Type B pancreatic cell (in vitro differentiated cells): ENCODE measurements around the gene CMAS. TPM values are rescaled to one million over a fixed set of nuclear protein-coding genes. Genes with fewer than 3 reads are reported as not detected.

Experiments used
- DNase-seq: peaks from one replicate; pipeline ENCODE4 v3.0.0; 2021; ENCODE audit warnings: mixed read lengths; ENCODE audit not compliant: unreplicated experiment; ENCODE audit errors: extremely low spot score
- H3K27ac Mint-ChIP-seq: 2 replicates; pipeline ENCODE4 v1.8.0; 2021; ENCODE audit warnings: mild to moderate bottlenecking, mixed read lengths
- H3K27me3 Mint-ChIP-seq: 2 replicates; pipeline ENCODE4 v1.8.0; 2021; ENCODE audit warnings: mixed read lengths
- H3K36me3 Mint-ChIP-seq: 2 replicates; pipeline ENCODE4 v1.8.0; 2021; ENCODE audit warnings: mixed read lengths
- H3K4me1 Mint-ChIP-seq: one replicate; pipeline ENCODE4 v1.8.0; 2021; ENCODE audit warnings: mixed read lengths; ENCODE audit not compliant: unreplicated experiment
- H3K4me3 Mint-ChIP-seq: 2 replicates; pipeline ENCODE4 v1.8.0; 2021; ENCODE audit warnings: mild to moderate bottlenecking, mixed read lengths
- H3K9me3 Mint-ChIP-seq: 2 replicates; pipeline ENCODE4 v1.8.0; 2021; ENCODE audit warnings: mixed read lengths
- total RNA-seq: library from RNA; stranded (reverse); gene quantifications from 2 replicates; pipeline ENCODE4 v1.2.1, GENCODE V29; 2021; ENCODE audit warnings: low replicate concordance
- TF ChIP-seq, protein P1 (sequence below): fragments of 200-600 bp; sonication (generic); conservative IDR thresholded peaks from 2 replicates; pipeline ENCODE4 v1.5.0; 2021; ENCODE audit warnings: antibody characterized with exemption, mild to moderate bottlenecking

CMAS gene
- total RNA-seq, 1 donor from 2014 or later = 33.3 TPM

GRCh38 chr12:22039361-22039760 lies 6.7 kb upstream of the CMAS start:
- Mint-ChIP-seq H3K9me3 (no peaks in the 10 kb centered on the region), H3K36me3 (no peaks in the 10 kb centered on the region), H3K27ac (no peak overlapping the region), H3K4me3 (no peak overlapping the region), H3K4me1 (no peaks in the 10 kb centered on the region), H3K27me3 (peaks cover 9% of the 10 kb centered on the region)
- no peak for DNase-seq
- TF ChIP-seq, protein P1, sequence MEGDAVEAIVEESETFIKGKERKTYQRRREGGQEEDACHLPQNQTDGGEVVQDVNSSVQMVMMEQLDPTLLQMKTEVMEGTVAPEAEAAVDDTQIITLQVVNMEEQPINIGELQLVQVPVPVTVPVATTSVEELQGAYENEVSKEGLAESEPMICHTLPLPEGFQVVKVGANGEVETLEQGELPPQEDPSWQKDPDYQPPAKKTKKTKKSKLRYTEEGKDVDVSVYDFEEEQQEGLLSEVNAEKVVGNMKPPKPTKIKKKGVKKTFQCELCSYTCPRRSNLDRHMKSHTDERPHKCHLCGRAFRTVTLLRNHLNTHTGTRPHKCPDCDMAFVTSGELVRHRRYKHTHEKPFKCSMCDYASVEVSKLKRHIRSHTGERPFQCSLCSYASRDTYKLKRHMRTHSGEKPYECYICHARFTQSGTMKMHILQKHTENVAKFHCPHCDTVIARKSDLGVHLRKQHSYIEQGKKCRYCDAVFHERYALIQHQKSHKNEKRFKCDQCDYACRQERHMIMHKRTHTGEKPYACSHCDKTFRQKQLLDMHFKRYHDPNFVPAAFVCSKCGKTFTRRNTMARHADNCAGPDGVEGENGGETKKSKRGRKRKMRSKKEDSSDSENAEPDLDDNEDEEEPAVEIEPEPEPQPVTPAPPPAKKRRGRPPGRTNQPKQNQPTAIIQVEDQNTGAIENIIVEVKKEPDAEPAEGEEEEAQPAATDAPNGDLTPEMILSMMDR = no peak

- peaks cover 9% of the 10 kb centered on the region for H3K27me3 Mint-ChIP-seq
- no peaks in the 10 kb centered on the region for H3K4me1 Mint-ChIP-seq
- no peaks in the 10 kb centered on the region for H3K9me3 Mint-ChIP-seq
- no peak for DNase-seq
- TF ChIP-seq, protein P1 = no peak
- H3K36me3 Mint-ChIP-seq = no peaks in the 10 kb centered on the region
- no peak overlapping the region for H3K4me3 Mint-ChIP-seq
- no peak overlapping the region for H3K27ac Mint-ChIP-seq
These were observed 2.9 kb upstream of the CMAS start for GRCh38 chr12:22042976-22043669.

- Mint-ChIP-seq H3K4me1 (no peaks in the 10 kb centered on the region), H3K9me3 (no peaks in the 10 kb centered on the region), H3K27ac (no peak overlapping the region), H3K4me3 (peak overlapping the region; percentile 21), H3K36me3 (peaks cover 2% of the 10 kb centered on the region), H3K27me3 (peaks cover 9% of the 10 kb centered on the region)
- TF ChIP-seq, protein P1 = no peak
- DNase-seq = no peak
These were observed 2.1 kb upstream of the CMAS start for GRCh38 chr12:22043943-22044342.

DNA sequence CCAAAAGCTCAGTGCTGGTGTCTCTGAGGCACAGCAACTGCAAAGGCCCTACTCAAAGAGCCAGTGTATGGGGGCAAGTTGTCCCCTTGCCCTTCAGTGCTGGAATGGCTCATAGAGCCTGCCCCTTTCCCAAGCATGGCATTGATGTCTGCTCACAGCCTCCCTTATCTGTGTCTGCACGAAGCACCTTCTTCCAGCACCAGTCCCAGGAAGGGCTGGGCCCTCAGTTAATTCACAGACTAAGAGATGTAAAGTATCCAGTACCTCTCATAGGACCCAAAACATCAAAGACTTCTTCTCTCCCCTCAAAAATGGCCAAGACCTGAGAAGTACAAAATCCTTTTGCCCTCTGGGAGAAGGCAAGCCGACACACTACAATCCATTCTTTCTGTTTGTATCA lies 1.6 kb upstream of the CMAS start:
- Mint-ChIP-seq H3K36me3 (peaks cover 6% of the 10 kb centered on the region), H3K27me3 (peaks cover 9% of the 10 kb centered on the region), H3K9me3 (no peaks in the 10 kb centered on the region), H3K27ac (no peak overlapping the region), H3K4me1 (no peaks in the 10 kb centered on the region), H3K4me3 (no peak overlapping the region)
- DNase-seq = no peak
- TF ChIP-seq, protein P1 = no peak

DNA sequence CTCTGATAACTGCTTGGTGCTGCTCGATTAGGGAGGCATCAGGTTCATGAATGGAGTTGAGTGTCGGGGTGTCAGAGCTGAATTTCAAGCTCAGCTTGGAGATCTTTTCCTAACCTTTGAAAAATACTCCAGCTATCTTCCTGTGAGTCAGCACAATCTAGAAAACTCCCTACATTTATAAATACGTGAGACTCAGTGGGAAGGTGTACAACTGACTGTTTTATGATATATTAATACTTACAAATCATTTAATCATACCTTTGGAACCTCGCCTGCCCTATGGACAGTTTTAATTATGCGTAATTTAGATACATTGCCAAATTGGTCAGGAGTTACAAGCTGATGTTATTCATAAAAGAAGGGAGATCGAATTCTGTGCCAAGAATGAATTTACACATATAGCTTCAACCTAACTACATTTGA lies 961 bp downstream of the CMAS start:
- H3K36me3 Mint-ChIP-seq = peaks cover 17% of the 10 kb centered on the region
- no peaks in the 10 kb centered on the region for H3K4me1 Mint-ChIP-seq
- DNase-seq = no peak
- H3K4me3 Mint-ChIP-seq = peak overlapping the region; percentile 96
- H3K27me3 Mint-ChIP-seq = no peaks in the 10 kb centered on the region
- TF ChIP-seq, protein P1 = no peak
- H3K9me3 Mint-ChIP-seq = no peaks in the 10 kb centered on the region
- peak overlapping the region; percentile 91 for H3K27ac Mint-ChIP-seq
